Keratinocyte (primary cell): ENCODE data around the gene C16orf90.

Experiments
- CTCF ChIP-seq, 3 experiments: IDR thresholded peaks in 1 of 3; conservative IDR thresholded peaks in 1 of 3; optimal IDR thresholded peaks in 1 of 3; 2 replicates in 2 of 3; 3 replicates in 1 of 3; pipeline versions ENCODE3 to v1.5.1; 2011; ENCODE audit warnings: low read length in 3 of 3, mild to moderate bottlenecking in 3 of 3, moderate library complexity in 2 of 3, control low read depth in 1 of 3, inconsistent platforms in 1 of 3; ENCODE audit not compliant: insufficient read depth in 2 of 3; ENCODE audit errors: extremely low read depth in 1 of 3
- EZH2 ChIP-seq: IDR thresholded peaks from one replicate; pipeline ENCODE4 v1.6.1; 2012; ENCODE audit warnings: inconsistent platforms, mild to moderate bottlenecking, low read length, moderate library complexity

- no peak for TF ChIP-seq CTCF (optimal IDR thresholded peaks at IDR 0.05 in 1 of 3, IDR thresholded peaks at IDR 0.05 in 1 of 3, conservative IDR thresholded peaks at IDR 0.05 in 1 of 3; ENCODE audit: extremely low read depth in 1 of 3, insufficient read depth in 2 of 3, low read length in 3 of 3)
- no peak for TF ChIP-seq EZH2
Observed at GRCh38 chr16:3468501-3468900, 26.8 kb downstream of the C16orf90 start.
